ENCODE measurements around the gene PRIMPOL.

The PRIMPOL gene

DNA sequence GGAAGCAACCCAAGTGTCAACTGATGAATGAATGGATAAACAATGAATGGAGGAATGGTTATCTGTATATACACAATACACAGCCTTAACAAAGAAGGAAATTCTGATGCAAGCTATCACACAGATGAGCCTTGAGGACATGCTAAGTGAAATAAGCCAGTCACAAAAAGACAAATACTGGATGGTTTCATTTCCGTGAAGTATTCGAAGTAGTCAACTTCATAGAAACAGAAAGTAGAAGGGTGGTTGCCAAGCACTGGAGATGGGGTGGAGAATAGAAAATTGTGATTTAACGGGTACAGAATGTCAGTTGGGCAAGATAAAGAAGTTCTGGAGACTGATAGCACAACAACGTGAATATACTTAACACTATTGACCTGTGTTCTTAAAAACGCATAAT, 56.2 kb downstream of the PRIMPOL start:
- WGBS (ENCODE audit: insufficient coverage, insufficient read length), result 100% methylated on average over 1 of the region's 5 CpGs
- Histone ChIP-seq H3K27ac (ENCODE audit: low read length) (no peak overlapping the region), H3K4me1 (ENCODE audit: control insufficient read depth, insufficient read depth, low read length) (no peaks in the 10 kb centered on the region), H3K9me3 (ENCODE audit: control insufficient read depth, insufficient read depth, low read length) (no peaks in the 10 kb centered on the region), H3K27me3 (ENCODE audit: control insufficient read depth, insufficient read depth, low read length) (no peaks in the 10 kb centered on the region), H3K36me3 (ENCODE audit: control insufficient read depth, insufficient read depth, low read length) (peaks cover 15% of the 10 kb centered on the region; the same call in 1 of the 2 replicates), H3K4me3 (ENCODE audit: low read length) (no peak overlapping the region)
- no peak for DNase-seq (ENCODE audit: low read depth, low spot score)

DNA sequence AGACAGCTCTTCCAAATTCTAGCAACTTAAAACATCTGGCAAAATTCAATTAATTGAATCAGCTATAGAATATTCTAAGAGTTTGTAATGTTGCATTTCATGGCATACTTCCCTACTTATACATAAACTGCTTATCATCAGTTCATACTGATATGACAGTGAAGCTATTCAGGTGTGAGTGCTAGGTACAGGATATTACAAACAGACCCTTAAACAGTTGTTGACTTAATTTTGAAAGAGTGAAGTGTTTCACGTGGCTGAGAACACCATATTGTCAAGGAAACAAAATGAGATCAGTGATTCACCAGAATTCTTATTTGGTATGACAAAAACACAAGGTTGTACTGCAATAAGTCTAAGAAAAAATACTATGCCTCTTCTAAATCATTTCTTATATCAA, 56.9 kb downstream of the PRIMPOL start:
- no peak overlapping the region for H3K4me3 ChIP-seq (ENCODE audit: low read length)
- H3K4me1 ChIP-seq (ENCODE audit: control insufficient read depth, insufficient read depth, low read length), result no peaks in the 10 kb centered on the region
- no CpG with 5 or more reads among the region's 1 CpG for WGBS (ENCODE audit: insufficient coverage, insufficient read length)
- no peak for DNase-seq (ENCODE audit: low read depth, low spot score)
- H3K27me3 ChIP-seq (ENCODE audit: control insufficient read depth, insufficient read depth, low read length), result no peaks in the 10 kb centered on the region
- no peak overlapping the region for H3K27ac ChIP-seq (ENCODE audit: low read length)
- no peaks in the 10 kb centered on the region for H3K9me3 ChIP-seq (ENCODE audit: control insufficient read depth, insufficient read depth, low read length)
- H3K36me3 ChIP-seq (ENCODE audit: control insufficient read depth, insufficient read depth, low read length), result peaks cover 13% of the 10 kb centered on the region; the same call in 1 of the 2 replicates

DNA sequence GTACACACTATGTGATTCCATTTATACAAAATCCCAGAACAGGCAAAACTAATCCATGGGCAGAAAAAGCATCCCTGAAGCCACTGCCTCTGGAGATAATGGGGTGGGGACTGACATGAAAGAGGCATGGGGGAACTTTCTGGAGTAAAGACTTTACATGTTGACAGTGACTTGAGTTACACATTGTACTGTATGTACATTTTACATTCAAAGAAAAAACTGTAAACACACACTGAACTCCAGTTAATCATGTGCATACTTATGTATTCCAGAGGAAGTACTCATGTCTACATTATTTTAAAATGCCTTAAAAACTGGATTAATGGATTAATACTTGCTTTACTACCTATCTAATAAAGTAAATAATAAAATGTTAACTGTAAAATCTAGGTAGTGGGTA, 62.8 kb downstream of the PRIMPOL start:
- Histone ChIP-seq H3K27me3 (ENCODE audit: control insufficient read depth, insufficient read depth, low read length) (no peaks in the 10 kb centered on the region), H3K36me3 (ENCODE audit: control insufficient read depth, insufficient read depth, low read length) (peaks cover 6% of the 10 kb centered on the region; the same call in 1 of the 2 replicates), H3K27ac (ENCODE audit: low read length) (no peak overlapping the region), H3K9me3 (ENCODE audit: control insufficient read depth, insufficient read depth, low read length) (no peaks in the 10 kb centered on the region), H3K4me1 (ENCODE audit: control insufficient read depth, insufficient read depth, low read length) (no peaks in the 10 kb centered on the region), H3K4me3 (ENCODE audit: low read length) (no peak overlapping the region)
- no peak for DNase-seq (ENCODE audit: low read depth, low spot score)

DNA sequence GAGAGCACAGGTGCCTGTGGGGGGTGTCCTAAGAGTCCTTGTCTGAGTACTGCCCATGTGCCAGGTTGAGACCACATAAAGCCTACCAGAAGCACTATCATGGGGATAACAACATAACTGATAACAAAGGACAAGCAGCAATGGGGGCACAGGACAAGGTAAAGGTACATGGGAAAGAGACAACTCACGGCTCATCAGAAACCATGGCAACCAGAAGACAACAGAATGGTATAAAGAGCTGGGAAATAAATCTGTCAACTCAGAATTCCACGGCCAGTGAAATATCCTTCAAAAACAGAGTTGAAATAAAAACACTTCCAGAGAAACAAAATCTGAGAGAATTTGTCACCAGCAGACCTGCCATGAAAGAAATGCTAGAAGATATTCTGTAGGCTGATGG, 64.3 kb downstream of the PRIMPOL start:
- H3K27me3 ChIP-seq (ENCODE audit: control insufficient read depth, insufficient read depth, low read length), result no peaks in the 10 kb centered on the region
- no CpG with 5 or more reads among the region's 2 CpGs for WGBS (ENCODE audit: insufficient coverage, insufficient read length)
- no peak for DNase-seq (ENCODE audit: low read depth, low spot score)
- H3K27ac ChIP-seq (ENCODE audit: low read length), result no peak overlapping the region
- no peaks in the 10 kb centered on the region for H3K9me3 ChIP-seq (ENCODE audit: control insufficient read depth, insufficient read depth, low read length)
- peaks cover 10% of the 10 kb centered on the region; the same call in 1 of the 2 replicates for H3K36me3 ChIP-seq (ENCODE audit: control insufficient read depth, insufficient read depth, low read length)
- H3K4me3 ChIP-seq (ENCODE audit: low read length), result no peak overlapping the region
- no peaks in the 10 kb centered on the region for H3K4me1 ChIP-seq (ENCODE audit: control insufficient read depth, insufficient read depth, low read length)

DNA sequence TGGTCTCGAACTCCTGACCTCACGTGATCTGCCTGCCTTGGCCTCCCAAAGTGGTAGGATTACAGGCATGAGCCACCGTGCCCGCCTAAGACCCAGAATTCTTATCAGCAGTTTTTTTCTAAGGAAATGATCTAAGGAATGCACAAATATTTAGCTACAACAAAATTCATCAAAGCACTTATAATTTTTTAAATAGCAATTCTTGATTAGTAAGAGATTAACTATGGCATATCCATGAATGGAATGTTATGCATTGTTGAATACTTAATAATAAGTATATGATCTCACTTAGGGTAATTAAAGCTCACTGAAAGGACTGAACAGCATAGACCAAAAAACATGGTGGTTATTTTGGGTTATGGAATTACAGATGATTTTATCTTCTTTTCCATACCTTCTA, 66.0 kb downstream of the PRIMPOL start:
- DNase-seq (ENCODE audit: low read depth, low spot score), result no peak
- Histone ChIP-seq H3K9me3 (ENCODE audit: control insufficient read depth, insufficient read depth, low read length) (no peaks in the 10 kb centered on the region), H3K27me3 (ENCODE audit: control insufficient read depth, insufficient read depth, low read length) (no peaks in the 10 kb centered on the region), H3K4me3 (ENCODE audit: low read length) (no peak overlapping the region), H3K27ac (ENCODE audit: low read length) (no peak overlapping the region), H3K36me3 (ENCODE audit: control insufficient read depth, insufficient read depth, low read length) (peaks cover 12% of the 10 kb centered on the region; the same call in 1 of the 2 replicates), H3K4me1 (ENCODE audit: control insufficient read depth, insufficient read depth, low read length) (no peaks in the 10 kb centered on the region)
- WGBS (ENCODE audit: insufficient coverage, insufficient read length), result no CpG with 5 or more reads among the region's 4 CpGs

DNA sequence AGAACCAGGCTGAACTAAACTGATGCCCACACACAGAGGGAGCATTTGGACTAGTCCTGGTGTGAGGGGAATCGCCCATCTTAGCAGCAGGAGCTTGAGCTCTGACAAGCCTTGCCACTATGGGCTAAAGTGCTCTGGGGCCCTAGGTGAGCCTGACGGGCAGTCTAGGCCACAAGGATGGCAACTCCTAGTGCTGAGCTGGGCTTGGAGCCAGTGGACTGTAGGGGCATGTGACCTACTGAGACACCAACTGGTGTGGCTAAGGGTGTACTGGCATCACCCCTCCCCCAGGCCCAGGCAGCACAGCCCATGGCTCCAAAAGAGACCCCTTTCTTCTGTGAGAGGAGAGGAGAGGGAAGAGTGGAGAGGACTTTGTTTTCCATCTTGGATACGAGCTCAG, 69.9 kb downstream of the PRIMPOL start:
- Histone ChIP-seq H3K36me3 (ENCODE audit: control insufficient read depth, insufficient read depth, low read length) (peaks cover 8% of the 10 kb centered on the region; the same call in 1 of the 2 replicates), H3K27me3 (ENCODE audit: control insufficient read depth, insufficient read depth, low read length) (no peaks in the 10 kb centered on the region), H3K4me1 (ENCODE audit: control insufficient read depth, insufficient read depth, low read length) (no peaks in the 10 kb centered on the region), H3K4me3 (ENCODE audit: low read length) (no peak overlapping the region), H3K9me3 (ENCODE audit: control insufficient read depth, insufficient read depth, low read length) (no peaks in the 10 kb centered on the region), H3K27ac (ENCODE audit: low read length) (no peak overlapping the region)
- WGBS (ENCODE audit: insufficient coverage, insufficient read length), result no CpG with 5 or more reads among the region's 3 CpGs
- DNase-seq (ENCODE audit: low read depth, low spot score), result no peak

DNA sequence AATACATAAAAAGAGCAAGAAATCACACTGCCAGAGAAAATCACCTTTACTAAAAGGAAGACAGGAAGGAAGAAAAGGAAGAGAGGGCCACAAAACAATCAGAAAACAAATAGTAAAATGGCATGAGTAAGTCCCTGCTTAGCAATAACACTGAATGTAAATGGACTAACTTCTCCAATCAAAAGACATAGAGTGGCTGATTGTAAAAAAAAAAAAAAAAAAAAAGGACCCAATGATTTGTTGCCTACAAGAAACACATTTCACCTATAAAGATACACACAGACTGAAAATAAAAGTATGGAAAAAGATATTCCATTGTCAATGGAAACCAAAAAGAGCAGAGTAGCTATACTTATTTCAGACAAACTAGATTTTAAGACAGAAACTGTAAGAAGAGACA, 71.7 kb downstream of the PRIMPOL start:
- Histone ChIP-seq H3K4me3 (ENCODE audit: low read length) (no peak overlapping the region), H3K27ac (ENCODE audit: low read length) (no peak overlapping the region), H3K36me3 (ENCODE audit: control insufficient read depth, insufficient read depth, low read length) (peaks cover 8% of the 10 kb centered on the region; the same call in 1 of the 2 replicates), H3K27me3 (ENCODE audit: control insufficient read depth, insufficient read depth, low read length) (no peaks in the 10 kb centered on the region), H3K9me3 (ENCODE audit: control insufficient read depth, insufficient read depth, low read length) (no peaks in the 10 kb centered on the region), H3K4me1 (ENCODE audit: control insufficient read depth, insufficient read depth, low read length) (no peaks in the 10 kb centered on the region)
- no peak for DNase-seq (ENCODE audit: low read depth, low spot score)

DNA sequence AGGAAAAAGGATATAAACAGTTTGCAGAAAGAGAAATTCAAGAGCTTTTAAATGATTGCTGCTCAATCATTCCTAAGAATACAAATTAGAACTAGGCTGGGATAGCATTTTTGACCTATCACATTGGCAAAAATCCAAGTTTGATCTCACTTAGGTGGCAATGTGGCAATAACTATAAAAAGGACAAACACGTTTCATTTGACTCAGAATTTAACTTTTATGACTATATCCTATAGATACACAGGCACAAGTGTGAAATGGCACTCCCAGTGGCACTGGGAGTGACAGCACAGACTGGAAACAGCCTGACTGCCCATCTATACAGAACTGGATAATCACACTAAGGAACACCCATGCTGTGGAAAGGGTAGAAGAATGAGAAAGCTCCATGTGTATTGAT, 73.3 kb downstream of the PRIMPOL start:
- Histone ChIP-seq H3K9me3 (ENCODE audit: control insufficient read depth, insufficient read depth, low read length) (no peaks in the 10 kb centered on the region), H3K4me3 (ENCODE audit: low read length) (no peak overlapping the region), H3K4me1 (ENCODE audit: control insufficient read depth, insufficient read depth, low read length) (no peaks in the 10 kb centered on the region), H3K27ac (ENCODE audit: low read length) (no peak overlapping the region), H3K36me3 (ENCODE audit: control insufficient read depth, insufficient read depth, low read length) (peaks cover 6% of the 10 kb centered on the region; the same call in 1 of the 2 replicates), H3K27me3 (ENCODE audit: control insufficient read depth, insufficient read depth, low read length) (no peaks in the 10 kb centered on the region)
- DNase-seq (ENCODE audit: low read depth, low spot score), result no peak
- WGBS (ENCODE audit: insufficient coverage, insufficient read length), result no CpG with 5 or more reads among the region's 1 CpG

DNA sequence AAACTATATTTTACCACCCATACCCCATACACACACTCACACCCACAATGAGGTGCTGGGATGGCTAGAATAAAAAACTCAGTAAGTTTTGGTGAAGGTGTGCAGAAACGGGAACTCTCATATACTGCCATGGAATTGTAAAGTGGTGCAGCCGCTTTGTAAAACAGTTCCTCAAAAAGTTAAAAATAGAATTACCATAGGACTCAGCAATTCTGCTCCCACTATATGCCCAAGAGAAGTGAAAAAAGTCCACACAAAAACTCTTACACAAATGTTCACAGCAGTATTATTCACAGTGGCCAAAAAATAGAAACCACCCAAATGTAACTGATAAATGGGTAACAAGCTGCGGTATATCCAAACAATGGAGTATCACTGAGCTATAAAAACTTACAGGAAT, 77.9 kb downstream of the PRIMPOL start:
- H3K4me1 ChIP-seq (ENCODE audit: control insufficient read depth, insufficient read depth, low read length), result no peaks in the 10 kb centered on the region
- H3K27me3 ChIP-seq (ENCODE audit: control insufficient read depth, insufficient read depth, low read length), result no peaks in the 10 kb centered on the region
- H3K36me3 ChIP-seq (ENCODE audit: control insufficient read depth, insufficient read depth, low read length), result peaks cover 9% of the 10 kb centered on the region; the same call in 1 of the 2 replicates
- H3K9me3 ChIP-seq (ENCODE audit: control insufficient read depth, insufficient read depth, low read length), result no peaks in the 10 kb centered on the region
- no peak overlapping the region for H3K27ac ChIP-seq (ENCODE audit: low read length)
- WGBS (ENCODE audit: insufficient coverage, insufficient read length), result no CpG with 5 or more reads among the region's 3 CpGs
- H3K4me3 ChIP-seq (ENCODE audit: low read length), result no peak overlapping the region
- no peak for DNase-seq (ENCODE audit: low read depth, low spot score)

DNA sequence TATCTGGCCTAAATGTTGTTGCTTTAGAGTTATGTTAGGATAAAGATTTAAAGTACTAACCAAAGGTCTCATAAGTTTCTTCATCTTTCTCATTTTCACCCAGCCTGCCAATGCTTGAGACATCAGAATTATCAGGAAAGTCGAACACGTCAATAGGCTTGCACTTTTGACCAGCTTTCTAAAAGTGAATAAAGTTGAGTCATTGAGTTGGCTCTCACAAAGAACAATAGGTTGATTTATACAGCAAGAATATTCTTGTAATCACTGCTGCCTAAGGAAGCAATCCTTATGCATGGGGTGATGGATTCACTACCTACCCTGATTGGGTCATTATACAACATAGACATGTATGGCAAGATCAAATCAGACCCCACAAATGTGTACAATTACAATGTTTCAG, 79.3 kb downstream of the PRIMPOL start:
- Histone ChIP-seq H3K4me3 (ENCODE audit: low read length) (no peak overlapping the region), H3K9me3 (ENCODE audit: control insufficient read depth, insufficient read depth, low read length) (no peaks in the 10 kb centered on the region), H3K36me3 (ENCODE audit: control insufficient read depth, insufficient read depth, low read length) (peaks cover 9% of the 10 kb centered on the region; the same call in 1 of the 2 replicates), H3K4me1 (ENCODE audit: control insufficient read depth, insufficient read depth, low read length) (no peaks in the 10 kb centered on the region), H3K27ac (ENCODE audit: low read length) (no peak overlapping the region), H3K27me3 (ENCODE audit: control insufficient read depth, insufficient read depth, low read length) (no peaks in the 10 kb centered on the region)
- WGBS (ENCODE audit: insufficient coverage, insufficient read length), result no CpG with 5 or more reads among the region's 2 CpGs
- DNase-seq (ENCODE audit: low read depth, low spot score), result no peak

DNA sequence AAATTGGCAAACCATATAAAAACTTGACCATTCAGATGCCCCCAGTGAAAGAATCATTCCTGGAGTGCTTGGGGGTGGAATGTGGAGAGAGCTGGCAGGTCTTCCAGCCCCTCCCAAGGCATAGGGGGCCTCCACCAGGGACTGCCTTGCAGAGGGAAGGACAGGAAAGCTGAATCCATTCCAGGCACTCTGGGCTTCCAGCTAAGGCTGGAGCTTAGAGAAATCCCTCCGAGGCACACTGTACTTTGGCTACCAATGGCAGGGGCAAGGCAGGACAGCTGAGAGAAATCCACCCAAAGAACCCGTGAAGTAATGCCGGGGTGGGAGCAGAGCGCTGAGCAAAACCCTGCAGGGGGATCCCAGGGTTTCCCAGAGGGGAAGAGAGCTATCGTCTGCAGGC, 80.4 kb downstream of the PRIMPOL start:
- H3K4me3 ChIP-seq (ENCODE audit: low read length), result no peak overlapping the region
- no peak for DNase-seq (ENCODE audit: low read depth, low spot score)
- no peaks in the 10 kb centered on the region for H3K27me3 ChIP-seq (ENCODE audit: control insufficient read depth, insufficient read depth, low read length)
- no peaks in the 10 kb centered on the region for H3K4me1 ChIP-seq (ENCODE audit: control insufficient read depth, insufficient read depth, low read length)
- H3K9me3 ChIP-seq (ENCODE audit: control insufficient read depth, insufficient read depth, low read length), result no peaks in the 10 kb centered on the region
- no CpG with 5 or more reads among the region's 5 CpGs for WGBS (ENCODE audit: insufficient coverage, insufficient read length)
- H3K27ac ChIP-seq (ENCODE audit: low read length), result no peak overlapping the region
- H3K36me3 ChIP-seq (ENCODE audit: control insufficient read depth, insufficient read depth, low read length), result peaks cover 9% of the 10 kb centered on the region; the same call in 1 of the 2 replicates

All from iPS DF 6.9 (cell line).